Osteoblast (primary cell): ENCODE data around the gene KRT73. TPM values are rescaled to one million over a fixed set of nuclear protein-coding genes. Genes with fewer than 3 reads are reported as not detected.

Source experiments
- DNase-seq: peaks from one replicate; pipeline ENCODE4 v3.0.0; 2011; ENCODE audit warnings: low spot score, mixed read lengths; ENCODE audit not compliant: insufficient read length; ENCODE audit errors: missing footprints
- H2AFZ ChIP-seq: 2 replicates; pipeline ENCODE4 v1.6.0; 2011; ENCODE audit warnings: mild to moderate bottlenecking, low read length
- H3K27ac ChIP-seq: 2 replicates; pipeline ENCODE4 v1.5.1; 2011; ENCODE audit warnings: mild to moderate bottlenecking, low read depth, low read length, moderate library complexity
- H3K27me3 ChIP-seq: 2 replicates; pipeline ENCODE4 v1.6.0; 2012; ENCODE audit warnings: mild to moderate bottlenecking, control low read depth, inconsistent platforms, low read length, moderate library complexity; ENCODE audit not compliant: insufficient read depth
- H3K36me3 ChIP-seq: 2 replicates; pipeline ENCODE4 v1.5.1; 2011; ENCODE audit warnings: mild to moderate bottlenecking, low read length, control low read depth, moderate library complexity; ENCODE audit not compliant: insufficient read depth
- H3K4me1 ChIP-seq: 2 replicates; pipeline ENCODE4 v1.5.1; 2011; ENCODE audit warnings: mild to moderate bottlenecking, low read length, control low read depth, moderate library complexity; ENCODE audit not compliant: insufficient read depth
- H3K4me2 ChIP-seq: 2 replicates; pipeline ENCODE4 v1.6.0; 2011; ENCODE audit warnings: mild to moderate bottlenecking, low read length; ENCODE audit not compliant: insufficient read depth
- H3K4me3 ChIP-seq: fragments of 200-600 bp; sonication (generic); 3 replicates; pipeline ENCODE4 v1.5.1; 2012; ENCODE audit warnings: mild to moderate bottlenecking, low read length, inconsistent platforms; ENCODE audit not compliant: insufficient read depth
- H3K79me2 ChIP-seq: 2 replicates; pipeline ENCODE4 v1.6.0; 2012; ENCODE audit warnings: mild to moderate bottlenecking, low read length, control low read depth, inconsistent platforms; ENCODE audit not compliant: insufficient read depth
- H3K9me3 ChIP-seq: 2 replicates; pipeline ENCODE4 v1.5.1; 2011; ENCODE audit warnings: low read depth, low read length, control low read depth
- H4K20me1 ChIP-seq: 2 replicates; pipeline ENCODE4 v1.6.0; 2012; ENCODE audit warnings: mild to moderate bottlenecking, low read length, control low read depth; ENCODE audit not compliant: insufficient read depth
- CTCF ChIP-seq: IDR thresholded peaks from 2 replicates; pipeline ENCODE4 v1.5.1; 2011; ENCODE audit warnings: mild to moderate bottlenecking, low read depth, low read length, moderate library complexity; ENCODE audit errors: extremely low read depth
- total RNA-seq: library from RNA; depleted of rRNA; stranded (reverse); fragments of >200 nt; gene quantifications from 2 replicates; pipeline ENCODE4 v1.2.3, GENCODE V29; 2012

The KRT73 gene
- total RNA-seq, 1 donor, result not detected

- Histone ChIP-seq H3K9me3 (no peaks in the 10 kb centered on the region), H3K79me2 (no peaks in the 10 kb centered on the region), H3K27ac (no peak overlapping the region), H4K20me1 (no peaks in the 10 kb centered on the region), H2AFZ (no peak overlapping the region), H3K4me2 (no peak overlapping the region), H3K4me3 (no peak overlapping the region), H3K4me1 (no peaks in the 10 kb centered on the region), H3K36me3 (no peaks in the 10 kb centered on the region), H3K27me3 (peaks cover 48% of the 10 kb centered on the region)
- no peak for TF ChIP-seq CTCF
- DNase-seq, result no peak
Measured at GRCh38 chr12:52578469-52578868, 39.9 kb downstream of the KRT73 start.

GRCh38 chr12:52577316-52577715 lies 41.0 kb downstream of the KRT73 start:
- H4K20me1 ChIP-seq, result no peaks in the 10 kb centered on the region
- peaks cover 55% of the 10 kb centered on the region for H3K27me3 ChIP-seq
- H3K9me3 ChIP-seq, result no peaks in the 10 kb centered on the region
- no peak overlapping the region for H3K4me2 ChIP-seq
- no peaks in the 10 kb centered on the region for H3K4me1 ChIP-seq
- no peaks in the 10 kb centered on the region for H3K79me2 ChIP-seq
- no peak overlapping the region for H3K27ac ChIP-seq
- DNase-seq, result no peak
- H3K36me3 ChIP-seq, result no peaks in the 10 kb centered on the region
- no peak overlapping the region for H2AFZ ChIP-seq
- no peak for TF ChIP-seq CTCF
- no peak overlapping the region for H3K4me3 ChIP-seq

- H3K27me3 ChIP-seq, result peaks cover 64% of the 10 kb centered on the region
- no peak overlapping the region for H3K27ac ChIP-seq
- no peak overlapping the region for H3K4me2 ChIP-seq
- no peak for TF ChIP-seq CTCF
- no peak overlapping the region for H2AFZ ChIP-seq
- no peaks in the 10 kb centered on the region for H3K9me3 ChIP-seq
- H3K36me3 ChIP-seq, result no peaks in the 10 kb centered on the region
- H4K20me1 ChIP-seq, result no peaks in the 10 kb centered on the region
- H3K4me3 ChIP-seq, result no peak overlapping the region
- H3K4me1 ChIP-seq, result no peaks in the 10 kb centered on the region
- DNase-seq, result peak; percentile 43
- H3K79me2 ChIP-seq, result no peaks in the 10 kb centered on the region
Measured at GRCh38 chr12:52575948-52576347, 42.4 kb downstream of the KRT73 start.

- no peak overlapping the region for H3K4me3 ChIP-seq
- H3K27me3 ChIP-seq, result peaks cover 67% of the 10 kb centered on the region
- no peaks in the 10 kb centered on the region for H3K79me2 ChIP-seq
- TF ChIP-seq CTCF, result no peak
- no peaks in the 10 kb centered on the region for H4K20me1 ChIP-seq
- H3K9me3 ChIP-seq, result no peaks in the 10 kb centered on the region
- H3K4me1 ChIP-seq, result no peaks in the 10 kb centered on the region
- H2AFZ ChIP-seq, result no peak overlapping the region
- no peak for DNase-seq
- no peaks in the 10 kb centered on the region for H3K36me3 ChIP-seq
- H3K4me2 ChIP-seq, result no peak overlapping the region
- no peak overlapping the region for H3K27ac ChIP-seq
Measured at GRCh38 chr12:52575256-52575655, 43.1 kb downstream of the KRT73 start.
